ENCODE data around the gene SLC35G6. TPM values are rescaled to one million over a fixed set of nuclear protein-coding genes. Genes with fewer than 3 reads are reported as not detected.
A peak's percentile ranks its signal among the peaks of the same experiment; 100 is the strongest.

SLC35G6 gene
- total and polyA plus RNA-seq, 3 experiments from 2014 or later = 0.12 TPM; not detected in 2

GRCh38 chr17:7499161-7499560 lies 17.9 kb downstream of the SLC35G6 start:
- Histone ChIP-seq H3K4me1 (ENCODE audit: insufficient read depth, low read length) (no peaks in the 10 kb centered on the region), H3K27me3 (ENCODE audit: insufficient read depth, low read length, poor library complexity, severe bottlenecking) (no peaks in the 10 kb centered on the region), H3K27ac (ENCODE audit: low read depth, low read length) (no peak overlapping the region), H3K9me3 (ENCODE audit: low read length) (no peaks in the 10 kb centered on the region), H3K4me3 (ENCODE audit: low read length) (no peak overlapping the region), H3K36me3 (ENCODE audit: insufficient read depth, low read length) (peaks cover 81% of the 10 kb centered on the region)
- peaks cover 14 to 87% (median 22%) of the 10 kb centered on the region in 3 donors for H3K36me3 Mint-ChIP-seq
- peaks cover 0 to 3% of the 10 kb centered on the region in 2 donors for H3K27me3 Mint-ChIP-seq
- ChIA-PET CTCF (interaction anchor here (1.5 kb wide), 1 partner anchor 64 kb away, joined by 3 read pairs; the partner anchor contains the start of gene TMEM102), POLR2A (no interaction called here)
- H3K4me1 Mint-ChIP-seq = peaks cover 2 to 11% (median 5%) of the 10 kb centered on the region in 3 donors
- no peak for DNase-seq
- H3K9me3 Mint-ChIP-seq = no peaks in the 10 kb centered on the region
- no peak overlapping the region for H3K4me3 Mint-ChIP-seq
- H3K27ac Mint-ChIP-seq = peak overlapping the region in 1 of 8 donors; percentile 62

GRCh38 chr17:7501729-7502128 lies 20.5 kb downstream of the SLC35G6 start:
- H3K9me3 Mint-ChIP-seq = no peaks in the 10 kb centered on the region
- peaks cover 79% of the 10 kb centered on the region for H3K36me3 ChIP-seq (ENCODE audit: insufficient read depth, low read length)
- H3K9me3 ChIP-seq (ENCODE audit: low read length) = no peaks in the 10 kb centered on the region
- peaks cover 0 to 2% of the 10 kb centered on the region in 2 donors for H3K27me3 Mint-ChIP-seq
- H3K4me3 Mint-ChIP-seq = no peak overlapping the region
- peak overlapping the region in 4 of 8 donors; percentile 1 to 79 (median 26) for H3K27ac Mint-ChIP-seq
- no peak overlapping the region for H3K4me3 ChIP-seq (ENCODE audit: low read length)
- H3K4me1 ChIP-seq (ENCODE audit: insufficient read depth, low read length) = no peaks in the 10 kb centered on the region
- H3K27me3 ChIP-seq (ENCODE audit: insufficient read depth, low read length, poor library complexity, severe bottlenecking) = no peaks in the 10 kb centered on the region
- peaks cover 0 to 1% (median 0%) of the 10 kb centered on the region in 3 donors for H3K4me1 Mint-ChIP-seq
- POLR2A ChIA-PET = interaction anchor here (0.6 kb wide), 1 partner anchor 45 kb away, joined by 7 read pairs; no protein-coding TSS in a partner anchor
- peaks cover 8 to 87% (median 27%) of the 10 kb centered on the region in 3 donors for H3K36me3 Mint-ChIP-seq
- DNase-seq = no peak
- H3K27ac ChIP-seq (ENCODE audit: low read depth, low read length) = no peak overlapping the region
- CTCF ChIA-PET = interaction anchor here (0.6 to 2.5 kb wide), 3 partner anchors 14 to 65 kb away, joined by 3 to 7 read pairs (median 3); no protein-coding TSS in a partner anchor

DNA sequence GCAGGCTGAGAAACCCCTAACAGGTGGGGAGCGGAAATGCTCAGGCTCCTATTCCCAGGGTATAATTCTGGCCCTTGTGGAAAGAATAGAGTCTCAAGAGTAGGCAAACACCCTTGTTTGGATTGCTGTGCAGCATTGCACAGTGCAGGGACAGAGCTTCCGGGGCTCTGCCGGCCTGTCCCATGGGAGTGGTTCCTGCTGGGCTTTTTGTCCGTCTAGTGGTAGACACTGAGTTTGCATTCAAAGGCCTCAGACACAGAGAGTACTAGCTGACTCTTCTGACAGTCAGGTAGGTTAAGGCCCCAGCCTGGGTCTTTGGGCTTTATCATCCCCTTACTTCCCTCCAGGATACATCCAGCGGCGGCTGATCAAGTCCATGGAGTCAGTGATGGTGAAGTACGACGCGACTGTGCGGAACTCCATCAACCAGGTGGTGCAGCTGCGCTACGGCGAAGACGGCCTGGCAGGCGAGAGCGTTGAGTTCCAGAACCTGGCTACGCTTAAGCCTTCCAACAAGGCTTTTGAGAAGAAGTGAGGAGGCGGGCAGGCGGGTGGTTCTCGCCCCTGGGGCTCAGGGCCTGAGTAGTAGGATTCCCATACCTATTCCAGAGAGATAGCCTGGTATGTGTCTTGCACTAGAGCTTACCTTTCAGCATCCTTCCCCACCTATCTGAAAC lies 21.1 kb downstream of the SLC35G6 start:
- Mint-ChIP-seq H3K27me3 (peaks cover 0 to 2% of the 10 kb centered on the region in 2 donors), H3K27ac (peak overlapping the region in 3 of 8 donors; percentile 12 to 57 (median 48)), H3K36me3 (peaks cover 8 to 86% (median 23%) of the 10 kb centered on the region in 3 donors), H3K4me3 (peak overlapping the region in 1 of 7 donors; percentile 48), H3K9me3 (no peaks in the 10 kb centered on the region), H3K4me1 (no peaks in the 10 kb centered on the region)
- POLR2A ChIA-PET = interaction anchor here (0.6 to 1.3 kb wide), 3 partner anchors 44 to 69 kb away, joined by 4 to 8 read pairs (median 7); no protein-coding TSS in a partner anchor
- Histone ChIP-seq H3K4me3 (ENCODE audit: low read length) (no peak overlapping the region), H3K27ac (ENCODE audit: low read depth, low read length) (no peak overlapping the region), H3K4me1 (ENCODE audit: insufficient read depth, low read length) (no peaks in the 10 kb centered on the region), H3K36me3 (ENCODE audit: insufficient read depth, low read length) (peaks cover 73% of the 10 kb centered on the region), H3K27me3 (ENCODE audit: insufficient read depth, low read length, poor library complexity, severe bottlenecking) (no peaks in the 10 kb centered on the region), H3K9me3 (ENCODE audit: low read length) (no peaks in the 10 kb centered on the region)
- CTCF ChIA-PET = interaction anchor here (0.6 to 2.5 kb wide), 4 partner anchors 13 to 65 kb away, joined by 3 to 7 read pairs (median 3); no protein-coding TSS in a partner anchor
- no peak for DNase-seq

DNA sequence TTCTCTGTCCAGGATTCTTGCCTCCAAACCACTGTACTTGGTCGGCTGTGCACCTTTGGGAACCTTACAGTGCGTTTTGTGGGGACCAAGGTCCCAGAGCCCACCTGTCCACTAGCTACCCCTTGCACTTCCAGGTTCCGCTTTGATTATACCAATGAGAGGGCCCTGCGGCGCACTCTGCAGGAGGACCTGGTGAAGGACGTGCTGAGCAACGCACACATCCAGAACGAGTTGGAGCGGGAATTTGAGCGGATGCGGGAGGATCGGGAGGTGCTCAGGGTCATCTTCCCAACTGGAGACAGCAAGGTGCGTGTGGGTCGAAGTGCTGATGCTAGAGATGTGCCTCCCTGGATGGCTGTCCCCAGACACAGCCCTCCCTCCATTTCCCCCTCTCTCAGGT lies 21.7 kb downstream of the SLC35G6 start:
- Mint-ChIP-seq H3K4me1 (no peaks in the 10 kb centered on the region), H3K9me3 (no peaks in the 10 kb centered on the region), H3K36me3 (peaks cover 8 to 86% (median 23%) of the 10 kb centered on the region in 3 donors), H3K4me3 (no peak overlapping the region), H3K27me3 (peaks cover 0 to 2% of the 10 kb centered on the region in 2 donors), H3K27ac (peak overlapping the region in 1 of 8 donors; percentile 57)
- Histone ChIP-seq H3K36me3 (ENCODE audit: insufficient read depth, low read length) (peaks cover 68% of the 10 kb centered on the region), H3K27me3 (ENCODE audit: insufficient read depth, low read length, poor library complexity, severe bottlenecking) (no peaks in the 10 kb centered on the region), H3K4me3 (ENCODE audit: low read length) (no peak overlapping the region), H3K27ac (ENCODE audit: low read depth, low read length) (no peak overlapping the region), H3K9me3 (ENCODE audit: low read length) (no peaks in the 10 kb centered on the region), H3K4me1 (ENCODE audit: insufficient read depth, low read length) (no peaks in the 10 kb centered on the region)
- ChIA-PET POLR2A (interaction anchor here (0.6 to 1.3 kb wide), 2 partner anchors 66 to 70 kb away, joined by 4 to 8 read pairs; no protein-coding TSS in a partner anchor), CTCF (interaction anchor here (1.2 to 2.5 kb wide), 2 partner anchors 17 to 66 kb away, joined by 3 to 7 read pairs; no protein-coding TSS in a partner anchor)
- no peak for DNase-seq

DNA sequence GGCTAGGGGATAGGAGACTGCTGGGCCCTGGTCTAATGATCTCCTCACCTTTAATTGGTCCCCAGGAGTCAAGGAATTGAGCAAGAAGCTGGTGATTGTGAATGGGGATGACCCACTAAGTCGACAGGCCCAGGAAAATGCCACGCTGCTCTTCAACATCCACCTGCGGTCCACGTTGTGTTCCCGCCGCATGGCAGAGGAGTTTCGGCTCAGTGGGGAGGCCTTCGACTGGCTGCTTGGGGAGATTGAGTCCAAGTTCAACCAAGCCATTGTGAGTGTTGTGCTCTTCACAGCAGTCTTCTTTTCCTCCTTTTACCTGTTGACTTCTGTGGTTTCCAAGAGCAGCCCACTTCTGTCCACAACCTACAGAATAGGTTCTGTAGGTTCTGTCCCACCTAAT lies 22.3 kb downstream of the SLC35G6 start:
- POLR2A ChIA-PET = interaction anchor here (1.3 kb wide), 1 partner anchor 67 kb away, joined by 4 read pairs; no protein-coding TSS in a partner anchor
- no peak for DNase-seq
- no peaks in the 10 kb centered on the region for H3K9me3 ChIP-seq (ENCODE audit: low read length)
- Mint-ChIP-seq H3K9me3 (no peaks in the 10 kb centered on the region), H3K27ac (peak overlapping the region in 2 of 8 donors; percentile 26 to 61), H3K4me3 (no peak overlapping the region), H3K4me1 (no peaks in the 10 kb centered on the region), H3K36me3 (peaks cover 8 to 86% (median 27%) of the 10 kb centered on the region in 3 donors), H3K27me3 (peaks cover 0 to 2% of the 10 kb centered on the region in 2 donors)
- CTCF ChIA-PET = interaction anchor here (1.2 to 2.5 kb wide), 2 partner anchors 18 to 67 kb away, joined by 3 to 7 read pairs; no protein-coding TSS in a partner anchor
- H3K27ac ChIP-seq (ENCODE audit: low read depth, low read length) = no peak overlapping the region
- H3K27me3 ChIP-seq (ENCODE audit: insufficient read depth, low read length, poor library complexity, severe bottlenecking) = no peaks in the 10 kb centered on the region
- no peak overlapping the region for H3K4me3 ChIP-seq (ENCODE audit: low read length)
- peaks cover 68% of the 10 kb centered on the region for H3K36me3 ChIP-seq (ENCODE audit: insufficient read depth, low read length)
- no peaks in the 10 kb centered on the region for H3K4me1 ChIP-seq (ENCODE audit: insufficient read depth, low read length)

DNA sequence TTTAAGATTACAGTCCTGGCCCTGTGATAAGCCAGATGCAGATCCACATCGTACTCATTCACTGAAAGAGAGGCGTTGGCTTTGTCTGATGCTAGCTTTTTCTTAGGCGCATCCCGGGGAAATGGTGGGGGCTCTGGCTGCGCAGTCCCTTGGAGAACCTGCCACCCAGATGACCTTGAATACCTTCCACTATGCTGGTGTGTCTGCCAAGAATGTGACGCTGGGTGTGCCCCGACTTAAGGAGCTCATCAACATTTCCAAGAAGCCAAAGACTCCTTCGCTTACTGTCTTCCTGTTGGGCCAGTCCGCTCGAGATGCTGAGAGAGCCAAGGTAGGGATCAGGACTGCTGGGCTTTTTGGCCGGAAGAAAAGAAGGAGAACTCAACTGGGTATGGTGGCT lies 26.9 kb downstream of the SLC35G6 start:
- Histone ChIP-seq H3K4me3 (ENCODE audit: low read length) (no peak overlapping the region), H3K9me3 (ENCODE audit: low read length) (no peaks in the 10 kb centered on the region), H3K36me3 (ENCODE audit: insufficient read depth, low read length) (peaks cover 46% of the 10 kb centered on the region), H3K27me3 (ENCODE audit: insufficient read depth, low read length, poor library complexity, severe bottlenecking) (no peaks in the 10 kb centered on the region), H3K4me1 (ENCODE audit: insufficient read depth, low read length) (no peaks in the 10 kb centered on the region), H3K27ac (ENCODE audit: low read depth, low read length) (no peak overlapping the region)
- ChIA-PET POLR2A (no interaction called here), CTCF (interaction anchor here (1.4 to 2.6 kb wide), 3 partner anchors 53 to 181 kb away, joined by 3 to 12 read pairs (median 7); partner anchors contain the start of genes SENP3, TMEM102 and WRAP53)
- Mint-ChIP-seq H3K4me3 (no peak overlapping the region), H3K4me1 (no peaks in the 10 kb centered on the region), H3K27ac (peak overlapping the region in 1 of 8 donors; percentile 75), H3K36me3 (peaks cover 10 to 93% (median 29%) of the 10 kb centered on the region in 3 donors), H3K9me3 (no peaks in the 10 kb centered on the region), H3K27me3 (no peaks in the 10 kb centered on the region)
- DNase-seq = no peak

GRCh38 chr17:7508846-7509245 lies 27.6 kb downstream of the SLC35G6 start:
- H3K9me3 ChIP-seq (ENCODE audit: low read length) = no peaks in the 10 kb centered on the region
- no peaks in the 10 kb centered on the region for H3K9me3 Mint-ChIP-seq
- CTCF ChIA-PET = interaction anchor here (1.5 to 2.6 kb wide), 3 partner anchors 14 to 72 kb away, joined by 3 to 12 read pairs (median 7); partner anchors contain the start of genes SENP3 and TMEM102
- POLR2A ChIA-PET = no interaction called here
- no peak for DNase-seq
- no peak overlapping the region for H3K4me3 Mint-ChIP-seq
- no peaks in the 10 kb centered on the region for H3K4me1 Mint-ChIP-seq
- no peak overlapping the region for H3K4me3 ChIP-seq (ENCODE audit: low read length)
- no peaks in the 10 kb centered on the region for H3K27me3 Mint-ChIP-seq
- H3K27ac ChIP-seq (ENCODE audit: low read depth, low read length) = no peak overlapping the region
- H3K36me3 Mint-ChIP-seq = peaks cover 10 to 93% (median 27%) of the 10 kb centered on the region in 3 donors
- H3K4me1 ChIP-seq (ENCODE audit: insufficient read depth, low read length) = no peaks in the 10 kb centered on the region
- peaks cover 44% of the 10 kb centered on the region for H3K36me3 ChIP-seq (ENCODE audit: insufficient read depth, low read length)
- peak overlapping the region in 2 of 8 donors; percentile 3 to 62 for H3K27ac Mint-ChIP-seq
- no peaks in the 10 kb centered on the region for H3K27me3 ChIP-seq (ENCODE audit: insufficient read depth, low read length, poor library complexity, severe bottlenecking)

DNA sequence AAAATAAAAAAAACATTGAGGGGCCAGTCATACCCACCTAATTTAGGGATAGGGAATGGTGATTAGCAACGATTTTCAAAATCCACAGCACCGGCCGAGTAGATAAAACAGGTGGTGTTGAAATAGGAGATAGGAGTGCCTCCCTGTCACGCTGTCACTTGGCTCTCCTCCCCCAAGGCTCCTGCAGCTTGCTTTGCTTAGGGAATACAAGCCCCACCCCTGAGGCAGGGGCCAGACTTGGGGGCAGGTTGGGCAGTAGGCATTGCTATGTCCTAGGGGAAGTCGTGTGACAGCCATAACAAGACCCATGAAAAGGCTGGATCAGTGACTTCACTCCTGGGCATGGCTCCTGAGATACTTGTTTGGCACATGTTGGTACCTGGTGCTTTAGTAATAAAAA lies 28.7 kb downstream of the SLC35G6 start:
- no peak overlapping the region for H3K4me3 Mint-ChIP-seq
- H3K4me1 Mint-ChIP-seq = no peaks in the 10 kb centered on the region
- no peak for DNase-seq
- H3K36me3 ChIP-seq (ENCODE audit: insufficient read depth, low read length) = peaks cover 38% of the 10 kb centered on the region
- no peak overlapping the region for H3K4me3 ChIP-seq (ENCODE audit: low read length)
- no peak overlapping the region for H3K27ac ChIP-seq (ENCODE audit: low read depth, low read length)
- no peaks in the 10 kb centered on the region for H3K27me3 ChIP-seq (ENCODE audit: insufficient read depth, low read length, poor library complexity, severe bottlenecking)
- no peak overlapping the region for H3K27ac Mint-ChIP-seq
- no peaks in the 10 kb centered on the region for H3K27me3 Mint-ChIP-seq
- no peaks in the 10 kb centered on the region for H3K9me3 ChIP-seq (ENCODE audit: low read length)
- no peaks in the 10 kb centered on the region for H3K9me3 Mint-ChIP-seq
- POLR2A ChIA-PET = no interaction called here
- peaks cover 10 to 94% (median 25%) of the 10 kb centered on the region in 3 donors for H3K36me3 Mint-ChIP-seq
- no peaks in the 10 kb centered on the region for H3K4me1 ChIP-seq (ENCODE audit: insufficient read depth, low read length)
- CTCF ChIA-PET = interaction anchor here (0.6 to 1.7 kb wide), 3 partner anchors 13 to 73 kb away, joined by 3 to 7 read pairs (median 3); partner anchors contain the start of gene TMEM102
